ENCODE data around the gene CHRM1. TPM values are rescaled to one million over a fixed set of nuclear protein-coding genes. Genes with fewer than 3 reads are reported as not detected.

Gene CHRM1
- total and polyA plus RNA-seq, 2 of the 13 experiments (the other 11 are each of a cell fraction or from before 2014, with no cell fraction given), result not detected

DNA sequence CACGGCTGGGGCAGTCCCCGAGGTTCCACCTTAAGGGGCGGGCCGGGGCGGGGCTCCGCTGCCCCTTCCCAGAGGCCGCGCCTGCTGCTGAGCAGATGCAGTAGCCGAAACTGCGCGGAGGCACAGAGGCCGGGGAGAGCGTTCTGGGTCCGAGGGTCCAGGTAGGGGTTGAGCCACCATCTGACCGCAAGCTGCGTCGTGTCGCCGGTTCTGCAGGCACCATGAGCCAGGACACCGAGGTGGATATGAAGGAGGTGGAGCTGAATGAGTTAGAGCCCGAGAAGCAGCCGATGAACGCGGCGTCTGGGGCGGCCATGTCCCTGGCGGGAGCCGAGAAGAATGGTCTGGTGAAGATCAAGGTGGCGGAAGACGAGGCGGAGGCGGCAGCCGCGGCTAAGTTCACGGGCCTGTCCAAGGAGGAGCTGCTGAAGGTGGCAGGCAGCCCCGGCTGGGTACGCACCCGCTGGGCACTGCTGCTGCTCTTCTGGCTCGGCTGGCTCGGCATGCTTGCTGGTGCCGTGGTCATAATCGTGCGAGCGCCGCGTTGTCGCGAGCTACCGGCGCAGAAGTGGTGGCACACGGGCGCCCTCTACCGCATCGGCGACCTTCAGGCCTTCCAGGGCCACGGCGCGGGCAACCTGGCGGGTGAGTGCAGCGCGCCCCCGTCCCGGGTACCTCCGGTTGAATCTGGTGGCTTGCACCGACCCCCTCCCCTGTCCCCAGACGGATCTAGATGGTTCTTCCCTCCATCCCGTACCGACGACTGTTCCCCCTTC lies 40.2 kb downstream of the CHRM1 start, which contains the start of gene SLC3A2 (continued):
- TF ChIP-seq, protein P1, sequence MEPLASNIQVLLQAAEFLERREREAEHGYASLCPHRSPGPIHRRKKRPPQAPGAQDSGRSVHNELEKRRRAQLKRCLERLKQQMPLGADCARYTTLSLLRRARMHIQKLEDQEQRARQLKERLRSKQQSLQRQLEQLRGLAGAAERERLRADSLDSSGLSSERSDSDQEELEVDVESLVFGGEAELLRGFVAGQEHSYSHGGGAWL (CRISPR knock-in tag; IDR thresholded peaks at IDR 0.05), result peak; percentile 71
- no peak for TF ChIP-seq ZNF20 (CRISPR knock-in tag; IDR thresholded peaks at IDR 0.05)
- TF ChIP-seq ZNF275 (CRISPR knock-in tag; IDR thresholded peaks at IDR 0.05; ENCODE audit: borderline replicate concordance), result peak; percentile 50; the same call in 1 of the 2 replicates
- TF ChIP-seq ZNF710 (CRISPR knock-in tag; IDR thresholded peaks at IDR 0.05; ENCODE audit: borderline replicate concordance), result peak; percentile 81
- no peak for TF ChIP-seq SKI (IDR thresholded peaks at IDR 0.05; ENCODE audit: partially characterized antibody)
- TF ChIP-seq, protein P2, sequence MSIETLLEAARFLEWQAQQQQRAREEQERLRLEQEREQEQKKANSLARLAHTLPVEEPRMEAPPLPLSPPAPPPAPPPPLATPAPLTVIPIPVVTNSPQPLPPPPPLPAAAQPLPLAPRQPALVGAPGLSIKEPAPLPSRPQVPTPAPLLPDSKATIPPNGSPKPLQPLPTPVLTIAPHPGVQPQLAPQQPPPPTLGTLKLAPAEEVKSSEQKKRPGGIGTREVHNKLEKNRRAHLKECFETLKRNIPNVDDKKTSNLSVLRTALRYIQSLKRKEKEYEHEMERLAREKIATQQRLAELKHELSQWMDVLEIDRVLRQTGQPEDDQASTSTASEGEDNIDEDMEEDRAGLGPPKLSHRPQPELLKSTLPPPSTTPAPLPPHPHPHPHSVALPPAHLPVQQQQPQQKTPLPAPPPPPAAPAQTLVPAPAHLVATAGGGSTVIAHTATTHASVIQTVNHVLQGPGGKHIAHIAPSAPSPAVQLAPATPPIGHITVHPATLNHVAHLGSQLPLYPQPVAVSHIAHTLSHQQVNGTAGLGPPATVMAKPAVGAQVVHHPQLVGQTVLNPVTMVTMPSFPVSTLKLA (IDR thresholded peaks at IDR 0.05), result no peak
- 0 out of 2 replicates have a peak, but pooled peaks have one; percentile 19 for TF ChIP-seq ZNF614 (CRISPR knock-in tag; IDR thresholded peaks at IDR 0.05; ENCODE audit: borderline replicate concordance)
- TF ChIP-seq NFE2L1 (CRISPR knock-in tag; IDR thresholded peaks at IDR 0.05; ENCODE audit: borderline replicate concordance), result no peak
- TF ChIP-seq ZNF839 (CRISPR knock-in tag; IDR thresholded peaks at IDR 0.05; ENCODE audit: borderline replicate concordance), result peak; percentile 76; the same call in 1 of the 2 replicates
- TF ChIP-seq ZNF180 (CRISPR knock-in tag; IDR thresholded peaks at IDR 0.05; ENCODE audit: borderline replicate concordance, low read depth), result no peak; the same call in 1 of the 2 replicates
- TF ChIP-seq, protein P3, sequence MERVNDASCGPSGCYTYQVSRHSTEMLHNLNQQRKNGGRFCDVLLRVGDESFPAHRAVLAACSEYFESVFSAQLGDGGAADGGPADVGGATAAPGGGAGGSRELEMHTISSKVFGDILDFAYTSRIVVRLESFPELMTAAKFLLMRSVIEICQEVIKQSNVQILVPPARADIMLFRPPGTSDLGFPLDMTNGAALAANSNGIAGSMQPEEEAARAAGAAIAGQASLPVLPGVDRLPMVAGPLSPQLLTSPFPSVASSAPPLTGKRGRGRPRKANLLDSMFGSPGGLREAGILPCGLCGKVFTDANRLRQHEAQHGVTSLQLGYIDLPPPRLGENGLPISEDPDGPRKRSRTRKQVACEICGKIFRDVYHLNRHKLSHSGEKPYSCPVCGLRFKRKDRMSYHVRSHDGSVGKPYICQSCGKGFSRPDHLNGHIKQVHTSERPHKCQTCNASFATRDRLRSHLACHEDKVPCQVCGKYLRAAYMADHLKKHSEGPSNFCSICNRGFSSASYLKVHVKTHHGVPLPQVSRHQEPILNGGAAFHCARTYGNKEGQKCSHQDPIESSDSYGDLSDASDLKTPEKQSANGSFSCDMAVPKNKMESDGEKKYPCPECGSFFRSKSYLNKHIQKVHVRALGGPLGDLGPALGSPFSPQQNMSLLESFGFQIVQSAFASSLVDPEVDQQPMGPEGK (CRISPR knock-in tag; IDR thresholded peaks at IDR 0.05), result peak; percentile 46; the same call in 1 of the 2 replicates
- peak; percentile 80 for TF ChIP-seq NFKB2 (CRISPR knock-in tag; IDR thresholded peaks at IDR 0.05; ENCODE audit: borderline replicate concordance)
- TF ChIP-seq PCBP2 (optimal IDR thresholded peaks at IDR 0.05; ENCODE audit: low read depth, low read length, poor library complexity, severe bottlenecking), result no peak
- TF ChIP-seq KDM2A (CRISPR knock-in tag; IDR thresholded peaks at IDR 0.05; ENCODE audit: borderline replicate concordance, low read depth), result peak; percentile 88
- TF ChIP-seq HMGXB4 (CRISPR knock-in tag; IDR thresholded peaks at IDR 0.05; ENCODE audit: borderline replicate concordance in 1 of 2, low read depth in 1 of 2), result peak; percentile 96 to 97
- TF ChIP-seq ZNF737 (CRISPR knock-in tag; IDR thresholded peaks at IDR 0.05; ENCODE audit: borderline replicate concordance), result peak; percentile 90; the same call in 1 of the 2 replicates
- no peak for TF ChIP-seq ZNF34 (CRISPR knock-in tag; IDR thresholded peaks at IDR 0.05; ENCODE audit: borderline replicate concordance)

Data from HepG2 (cell line).